Lower lobe of right lung (tissue), 2 donors: Measurements from ENCODE around the gene DCST1. TPM values are rescaled to one million over a fixed set of nuclear protein-coding genes. Genes with fewer than 3 reads are reported as not detected.

Experiments used
- ATAC-seq, 2 donors: fragments of 200-7000 bp; cut with Tn5 transposase; one replicate each; pipeline ENCODE4 v1.9.1; 2020 to 2022; ENCODE audit warnings: mild to moderate bottlenecking in 2 of 2, moderate library complexity in 2 of 2
- DNase-seq: peaks from one replicate; pipeline ENCODE4 v3.0.0-alpha.2; 2020
- H3K27ac ChIP-seq: fragments of 200-600 bp; one replicate; pipeline ENCODE4 v1.8.0; 2022
- H3K27me3 ChIP-seq: fragments of 200-600 bp; one replicate; pipeline ENCODE4 v1.8.0; 2022; ENCODE audit warnings: low read depth
- H3K36me3 ChIP-seq: fragments of 200-600 bp; one replicate; pipeline ENCODE4 v1.8.0; 2022; ENCODE audit warnings: mild to moderate bottlenecking
- H3K4me1 ChIP-seq: fragments of 200-600 bp; one replicate; pipeline ENCODE4 v1.8.0; 2022
- H3K4me3 ChIP-seq: fragments of 200-600 bp; one replicate; pipeline ENCODE4 v1.8.0; 2022; ENCODE audit warnings: mild to moderate bottlenecking
- H3K9me3 ChIP-seq: fragments of 200-600 bp; one replicate; pipeline ENCODE4 v1.8.0; 2022
- intact Hi-C: fragments of 100-400 bp; cut with DNase I; formaldehyde crosslinking; loops from one replicate; pipeline ENCODE4 v1.11.0; 2022
- total RNA-seq: library from RNA; stranded (reverse); fragmentation: NEBNext Ultra II Directional; extraction: Animal tissue kit (Norgen Biotek cat#: 25700); gene quantifications from one replicate; pipeline ENCODE4 v1.2.1, GENCODE V29; 2021
- TF ChIP-seq, protein P1 (sequence below): fragments of 200-600 bp; IDR thresholded peaks from one replicate; pipeline ENCODE4 v1.8.0; 2022; ENCODE audit warnings: antibody characterized with exemption, mild to moderate bottlenecking
- donor health status: DM: no; HTN: yes; CAD: no; lungs with severe emphysema.

Gene DCST1
- total RNA-seq, 1 donor from 2014 or later = not detected

DNA sequence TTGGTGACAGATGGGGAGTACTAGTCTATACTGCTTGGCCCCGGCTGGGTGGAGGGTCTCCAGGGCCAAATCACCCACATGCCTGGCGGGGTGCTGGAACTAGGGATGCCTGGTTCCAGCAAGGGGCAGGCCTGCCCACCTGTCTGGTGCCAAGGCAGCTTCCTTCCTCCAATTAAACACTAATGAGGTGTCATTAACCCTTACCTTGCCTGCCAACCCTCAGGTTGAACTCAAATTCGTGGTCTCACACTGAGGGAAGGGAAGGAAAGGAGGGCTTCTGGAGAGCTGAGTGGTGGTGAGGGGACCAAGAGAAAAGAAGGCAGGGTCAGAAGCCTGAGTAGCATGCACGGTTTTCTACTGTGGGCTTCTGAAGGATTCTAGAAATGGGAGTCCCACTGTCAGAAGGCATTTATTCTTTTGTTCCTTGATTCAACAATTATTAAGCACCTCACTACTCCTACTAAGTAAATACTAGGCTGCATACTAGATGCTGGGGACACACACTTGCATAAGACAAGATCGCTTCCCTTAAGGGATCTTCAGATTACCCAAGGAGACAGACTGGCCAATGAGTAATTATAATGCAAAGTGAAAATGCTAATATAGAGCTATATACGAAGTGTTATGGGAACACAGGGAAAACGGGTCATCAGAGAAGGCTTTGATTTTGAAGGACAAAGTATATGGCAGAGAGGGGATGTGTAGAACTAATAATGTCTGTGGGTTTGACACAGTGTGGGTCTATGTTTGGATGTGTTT is 39.1 kb downstream of the DCST1 start:
- no peak overlapping the region for H3K4me3 ChIP-seq
- TF ChIP-seq, protein P1, sequence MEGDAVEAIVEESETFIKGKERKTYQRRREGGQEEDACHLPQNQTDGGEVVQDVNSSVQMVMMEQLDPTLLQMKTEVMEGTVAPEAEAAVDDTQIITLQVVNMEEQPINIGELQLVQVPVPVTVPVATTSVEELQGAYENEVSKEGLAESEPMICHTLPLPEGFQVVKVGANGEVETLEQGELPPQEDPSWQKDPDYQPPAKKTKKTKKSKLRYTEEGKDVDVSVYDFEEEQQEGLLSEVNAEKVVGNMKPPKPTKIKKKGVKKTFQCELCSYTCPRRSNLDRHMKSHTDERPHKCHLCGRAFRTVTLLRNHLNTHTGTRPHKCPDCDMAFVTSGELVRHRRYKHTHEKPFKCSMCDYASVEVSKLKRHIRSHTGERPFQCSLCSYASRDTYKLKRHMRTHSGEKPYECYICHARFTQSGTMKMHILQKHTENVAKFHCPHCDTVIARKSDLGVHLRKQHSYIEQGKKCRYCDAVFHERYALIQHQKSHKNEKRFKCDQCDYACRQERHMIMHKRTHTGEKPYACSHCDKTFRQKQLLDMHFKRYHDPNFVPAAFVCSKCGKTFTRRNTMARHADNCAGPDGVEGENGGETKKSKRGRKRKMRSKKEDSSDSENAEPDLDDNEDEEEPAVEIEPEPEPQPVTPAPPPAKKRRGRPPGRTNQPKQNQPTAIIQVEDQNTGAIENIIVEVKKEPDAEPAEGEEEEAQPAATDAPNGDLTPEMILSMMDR = no peak
- peaks cover 7% of the 10 kb centered on the region for H3K36me3 ChIP-seq
- no peak overlapping the region for H3K27ac ChIP-seq
- H3K27me3 ChIP-seq = no peaks in the 10 kb centered on the region
- no peak for DNase-seq
- ATAC-seq = no peak
- intact Hi-C loops = no loop called here
- H3K9me3 ChIP-seq = no peaks in the 10 kb centered on the region
- H3K4me1 ChIP-seq = peaks cover 20% of the 10 kb centered on the region

DNA sequence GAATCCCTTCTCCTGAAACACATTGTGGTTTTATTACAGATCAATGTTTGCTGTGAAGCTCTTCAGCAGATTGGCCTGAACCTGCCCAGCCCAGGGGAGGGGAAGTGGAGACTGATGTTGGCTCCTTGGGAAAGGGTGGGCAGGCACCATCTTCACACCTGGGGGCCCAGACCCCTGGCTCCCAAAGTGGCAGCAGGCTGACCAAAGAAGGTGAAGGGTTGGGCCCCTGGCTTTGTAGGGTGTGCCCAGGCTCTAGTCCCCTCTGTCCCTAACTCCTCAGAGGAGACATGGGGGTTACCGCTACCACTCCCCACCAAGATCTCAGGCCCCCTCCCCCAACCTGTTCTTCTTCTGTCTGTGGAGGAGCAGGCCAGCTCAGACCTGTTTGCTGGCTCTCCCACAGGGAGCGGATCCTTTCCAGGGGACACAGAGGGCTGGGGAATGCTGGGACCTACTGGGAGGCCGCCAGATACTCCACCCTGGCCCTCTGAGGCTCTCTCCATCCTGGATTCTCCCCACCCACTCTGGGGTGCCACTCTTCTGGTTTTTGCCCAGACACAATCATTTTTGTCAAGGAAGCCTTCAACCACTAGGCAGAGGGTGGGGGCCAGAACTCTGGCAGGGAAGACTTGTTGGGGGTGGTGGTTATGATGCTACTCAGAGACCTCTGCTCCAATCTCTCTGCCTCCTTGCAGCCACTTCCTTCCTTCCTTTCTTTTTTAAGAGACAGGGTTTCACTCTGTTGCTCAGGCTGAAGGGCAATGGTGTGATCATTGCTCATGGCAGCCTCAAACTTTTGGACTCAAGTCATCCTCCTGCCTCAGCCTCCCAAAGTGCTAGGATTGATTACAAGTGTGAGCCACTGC is 40.0 kb downstream of the DCST1 start:
- H3K4me3 ChIP-seq = no peak overlapping the region
- H3K4me1 ChIP-seq = peaks cover 20% of the 10 kb centered on the region
- no peaks in the 10 kb centered on the region for H3K27me3 ChIP-seq
- TF ChIP-seq, protein P1 = no peak
- no peaks in the 10 kb centered on the region for H3K9me3 ChIP-seq
- ATAC-seq = no peak
- no peak overlapping the region for H3K27ac ChIP-seq
- peaks cover 7% of the 10 kb centered on the region for H3K36me3 ChIP-seq
- intact Hi-C loops = no loop called here
- DNase-seq = no peak

DNA sequence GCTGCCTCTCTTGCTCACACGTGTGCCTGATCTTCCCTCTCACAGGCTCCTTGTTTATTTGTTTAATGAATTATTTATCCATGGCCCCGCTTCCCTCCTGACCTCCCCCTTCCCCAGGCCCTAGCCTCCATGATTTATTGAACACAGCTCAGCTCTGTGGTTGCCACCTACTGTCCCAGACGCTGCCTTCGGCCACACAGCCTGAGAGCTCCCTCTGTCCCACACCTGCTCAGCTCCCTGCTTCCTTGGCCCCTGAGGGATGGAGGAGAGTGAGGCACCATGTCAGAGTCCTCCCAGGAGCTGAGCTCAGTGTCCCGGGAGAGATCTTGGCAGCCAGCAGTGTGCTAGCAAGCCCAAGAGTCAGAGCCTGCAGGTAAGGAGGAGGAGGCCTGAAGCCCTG is 41.9 kb downstream of the DCST1 start:
- intact Hi-C loops = no loop called here
- no peak for DNase-seq
- TF ChIP-seq, protein P1 = no peak
- H3K4me1 ChIP-seq = peaks cover 32% of the 10 kb centered on the region
- no peak for ATAC-seq
- no peaks in the 10 kb centered on the region for H3K9me3 ChIP-seq
- no peak overlapping the region for H3K4me3 ChIP-seq
- no peak overlapping the region for H3K27ac ChIP-seq
- H3K27me3 ChIP-seq = peaks cover 16% of the 10 kb centered on the region
- no peaks in the 10 kb centered on the region for H3K36me3 ChIP-seq

DNA sequence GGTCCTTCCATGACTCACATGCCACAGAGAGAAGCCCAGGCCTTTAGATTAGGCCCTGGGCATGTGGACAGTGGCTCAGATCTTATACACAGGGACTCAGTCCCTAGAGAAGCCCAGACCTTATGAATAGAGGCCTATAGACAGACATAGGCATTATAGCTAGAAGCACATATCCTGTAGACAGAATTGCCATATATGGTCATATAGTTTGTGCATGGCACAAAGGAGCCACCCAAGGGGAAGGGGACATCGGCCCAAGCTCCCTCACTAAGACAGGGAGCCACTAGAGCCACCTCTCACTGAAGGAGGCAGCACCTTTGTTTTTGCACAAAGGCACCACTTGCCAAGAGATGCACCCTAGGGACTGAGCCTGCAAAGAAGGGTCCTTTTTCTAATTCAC is 42.7 kb downstream of the DCST1 start:
- TF ChIP-seq, protein P1 = no peak
- no peak for ATAC-seq
- intact Hi-C loops = no loop called here

DNA sequence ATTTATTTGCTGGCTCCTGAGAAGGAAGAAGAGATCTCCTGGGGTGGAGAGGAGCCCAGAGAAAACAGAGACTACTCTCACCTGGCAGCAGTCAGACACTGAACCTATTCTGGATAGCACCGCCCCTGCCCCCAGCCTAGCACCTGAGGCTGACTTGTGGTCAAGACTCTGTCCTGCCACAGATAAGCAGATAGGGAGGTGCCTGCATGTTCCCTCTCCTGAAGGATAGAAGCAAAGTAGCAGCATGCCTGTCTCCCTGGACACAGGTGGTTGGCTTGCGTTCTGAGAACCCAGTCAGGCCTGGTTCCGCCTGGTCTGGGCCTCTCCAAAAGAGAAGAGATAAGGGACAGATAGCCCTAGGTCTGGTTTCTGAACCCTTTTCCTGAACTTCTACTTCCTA is 43.7 kb downstream of the DCST1 start:
- no peaks in the 10 kb centered on the region for H3K9me3 ChIP-seq
- intact Hi-C loops = no loop called here
- H3K4me1 ChIP-seq = peaks cover 36% of the 10 kb centered on the region
- H3K4me3 ChIP-seq = no peak overlapping the region
- H3K27me3 ChIP-seq = peaks cover 34% of the 10 kb centered on the region
- no peak for ATAC-seq
- H3K27ac ChIP-seq = no peak overlapping the region
- no peak for DNase-seq
- TF ChIP-seq, protein P1 = no peak
- H3K36me3 ChIP-seq = no peaks in the 10 kb centered on the region

More for the DNA sequence above, 42.7 kb downstream of the DCST1 start:
- H3K27me3 ChIP-seq = peaks cover 24% of the 10 kb centered on the region
- H3K9me3 ChIP-seq = no peaks in the 10 kb centered on the region
- H3K4me1 ChIP-seq = peaks cover 32% of the 10 kb centered on the region
- no peak for DNase-seq
- H3K27ac ChIP-seq = no peak overlapping the region
- no peaks in the 10 kb centered on the region for H3K36me3 ChIP-seq
- no peak overlapping the region for H3K4me3 ChIP-seq
